ENCODE measurements around the gene FOXK1. TPM values are rescaled to one million over a fixed set of nuclear protein-coding genes. Genes with fewer than 3 reads are reported as not detected.

FOXK1 gene
- total and polyA plus RNA-seq, 8 donors = 2.9 to 88.1 (median 21.6) TPM

DNA sequence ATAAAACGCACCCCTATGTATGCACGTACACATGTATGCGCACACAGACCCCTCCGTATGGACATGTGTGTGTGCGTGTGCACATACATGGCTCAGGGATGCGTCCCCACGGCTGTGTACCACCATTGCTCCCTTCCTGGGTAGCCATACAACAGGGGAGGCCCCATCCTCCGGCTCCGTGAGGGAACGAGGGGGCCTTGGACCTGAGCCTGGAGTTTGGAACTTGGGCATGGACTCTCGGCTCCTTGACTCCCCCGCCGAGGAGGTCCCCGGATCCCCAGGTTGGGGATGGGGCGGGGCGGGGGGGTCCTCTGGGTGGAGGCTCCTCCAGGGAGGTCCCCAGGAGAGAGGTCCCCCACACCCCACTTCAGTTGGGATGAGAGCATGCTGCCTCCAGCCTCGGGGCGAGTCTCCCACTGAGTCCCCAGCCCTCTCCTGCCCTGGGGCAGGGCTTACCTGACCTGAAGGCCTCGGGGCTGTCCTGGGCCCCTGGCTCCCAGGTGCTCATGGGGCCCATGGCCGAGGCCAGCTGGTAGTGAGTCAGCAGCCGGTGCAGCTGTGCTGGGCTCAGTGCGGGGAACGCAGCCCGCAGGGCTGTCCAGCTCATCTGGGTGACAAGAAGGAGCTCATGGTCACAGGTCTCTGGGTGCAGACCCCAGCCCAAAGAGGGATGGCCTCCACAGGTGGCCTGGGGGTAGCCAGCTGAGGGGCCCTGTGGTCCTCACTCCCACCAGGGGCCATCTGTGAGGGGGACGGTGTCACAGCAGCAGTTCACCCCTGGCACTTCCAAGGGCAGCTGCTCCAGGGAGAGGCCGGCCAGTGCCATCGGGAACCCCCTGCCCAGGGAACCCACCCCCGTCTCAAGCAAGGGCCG, 123.3 kb downstream of the FOXK1 start:
- Histone ChIP-seq H3K9me3 (no peaks in the 10 kb centered on the region), H3K27ac (no peak overlapping the region), H3K4me3 (no peak overlapping the region), H3K4me1 (no peaks in the 10 kb centered on the region), H3K36me3 (no peaks in the 10 kb centered on the region), H3K27me3 (peaks cover 0 to 63% (median 0%) of the 10 kb centered on the region in 3 donors)
- DNase-seq = no peak
- intact Hi-C loops (cut with DNase I; ENCODE audit: low total_unique reads) = loop anchor here (10.0 kb wide), 1 partner anchor 279 kb away; no protein-coding TSS in a partner anchor
- no peak for TF ChIP-seq POLR2A (IDR thresholded peaks at IDR 0.05)
- WGBS, 5 donors = 74 to 88% (median 77%) methylated on average over 13 to 29 of the region's 29 CpGs

- no peaks in the 10 kb centered on the region for H3K9me3 ChIP-seq
- WGBS, 5 donors = 58 to 70% (median 64%) methylated on average over 8 of the region's 8 CpGs
- no peak for TF ChIP-seq POLR2AphosphoS5 (IDR thresholded peaks at IDR 0.05)
- TF ChIP-seq, protein P1, sequence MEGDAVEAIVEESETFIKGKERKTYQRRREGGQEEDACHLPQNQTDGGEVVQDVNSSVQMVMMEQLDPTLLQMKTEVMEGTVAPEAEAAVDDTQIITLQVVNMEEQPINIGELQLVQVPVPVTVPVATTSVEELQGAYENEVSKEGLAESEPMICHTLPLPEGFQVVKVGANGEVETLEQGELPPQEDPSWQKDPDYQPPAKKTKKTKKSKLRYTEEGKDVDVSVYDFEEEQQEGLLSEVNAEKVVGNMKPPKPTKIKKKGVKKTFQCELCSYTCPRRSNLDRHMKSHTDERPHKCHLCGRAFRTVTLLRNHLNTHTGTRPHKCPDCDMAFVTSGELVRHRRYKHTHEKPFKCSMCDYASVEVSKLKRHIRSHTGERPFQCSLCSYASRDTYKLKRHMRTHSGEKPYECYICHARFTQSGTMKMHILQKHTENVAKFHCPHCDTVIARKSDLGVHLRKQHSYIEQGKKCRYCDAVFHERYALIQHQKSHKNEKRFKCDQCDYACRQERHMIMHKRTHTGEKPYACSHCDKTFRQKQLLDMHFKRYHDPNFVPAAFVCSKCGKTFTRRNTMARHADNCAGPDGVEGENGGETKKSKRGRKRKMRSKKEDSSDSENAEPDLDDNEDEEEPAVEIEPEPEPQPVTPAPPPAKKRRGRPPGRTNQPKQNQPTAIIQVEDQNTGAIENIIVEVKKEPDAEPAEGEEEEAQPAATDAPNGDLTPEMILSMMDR (IDR thresholded peaks at IDR 0.05) = no peak
- TF ChIP-seq POLR2A (IDR thresholded peaks at IDR 0.05) = no peak
- TF ChIP-seq EP300 (IDR thresholded peaks at IDR 0.05) = no peak
- no peak overlapping the region for H3K27ac ChIP-seq
- intact Hi-C loops (cut with DNase I; ENCODE audit: low total_unique reads) = loop anchor here (10.0 kb wide), 1 partner anchor 279 kb away; no protein-coding TSS in a partner anchor
- H3K27me3 ChIP-seq = peaks cover 0 to 66% (median 0%) of the 10 kb centered on the region in 3 donors
- no peaks in the 10 kb centered on the region for H3K4me1 ChIP-seq
- no peaks in the 10 kb centered on the region for H3K36me3 ChIP-seq
- DNase-seq = no peak
- no peak overlapping the region for H3K4me3 ChIP-seq
Measured at GRCh38 chr7:4805984-4806300, 123.8 kb downstream of the FOXK1 start.

GRCh38 chr7:4806983-4807597, 125.0 kb downstream of the FOXK1 start:
- Histone ChIP-seq H3K27me3 (peaks cover 0 to 63% (median 0%) of the 10 kb centered on the region in 3 donors), H3K36me3 (no peaks in the 10 kb centered on the region), H3K4me1 (no peaks in the 10 kb centered on the region), H3K9me3 (no peaks in the 10 kb centered on the region), H3K4me3 (no peak overlapping the region), H3K27ac (no peak overlapping the region)
- TF ChIP-seq POLR2A (IDR thresholded peaks at IDR 0.05) = no peak
- TF ChIP-seq EP300 (IDR thresholded peaks at IDR 0.05) = no peak
- TF ChIP-seq POLR2AphosphoS5 (IDR thresholded peaks at IDR 0.05) = no peak
- TF ChIP-seq, protein P1 (IDR thresholded peaks at IDR 0.05) = no peak
- 60 to 67% (median 65%) methylated on average over 16 to 17 of the region's 17 CpGs for WGBS, 5 donors
- intact Hi-C loops (cut with DNase I; ENCODE audit: low total_unique reads) = loop anchor here (10.0 kb wide), 1 partner anchor 278 kb away; no protein-coding TSS in a partner anchor
- DNase-seq = no peak

- Histone ChIP-seq H3K27me3 (peaks cover 0 to 58% (median 0%) of the 10 kb centered on the region in 3 donors), H3K36me3 (no peaks in the 10 kb centered on the region), H3K27ac (no peak overlapping the region), H3K4me3 (no peak overlapping the region), H3K4me1 (no peaks in the 10 kb centered on the region), H3K9me3 (no peaks in the 10 kb centered on the region)
- no peak for TF ChIP-seq POLR2AphosphoS5 (IDR thresholded peaks at IDR 0.05)
- no peak for TF ChIP-seq EP300 (IDR thresholded peaks at IDR 0.05)
- TF ChIP-seq, protein P1 (IDR thresholded peaks at IDR 0.05) = no peak
- 0 to 31% (median 11%) methylated on average over 4 to 5 of the region's 5 CpGs for WGBS, 5 donors
- intact Hi-C loops (cut with DNase I; ENCODE audit: low total_unique reads) = loop anchor here (10.0 kb wide), 1 partner anchor 277 kb away; no protein-coding TSS in a partner anchor
- peak in 1 of 2 donors; percentile 51 for DNase-seq
Measured at GRCh38 chr7:4807598-4808016, 125.5 kb downstream of the FOXK1 start.
